ENCODE measurements around the gene INPP5D.
"Not testable (repeated sequence)": the region's sequence is repeated elsewhere in the genome, so short reads cannot be mapped to it uniquely, and the experiment has no call there.

The INPP5D gene

DNA sequence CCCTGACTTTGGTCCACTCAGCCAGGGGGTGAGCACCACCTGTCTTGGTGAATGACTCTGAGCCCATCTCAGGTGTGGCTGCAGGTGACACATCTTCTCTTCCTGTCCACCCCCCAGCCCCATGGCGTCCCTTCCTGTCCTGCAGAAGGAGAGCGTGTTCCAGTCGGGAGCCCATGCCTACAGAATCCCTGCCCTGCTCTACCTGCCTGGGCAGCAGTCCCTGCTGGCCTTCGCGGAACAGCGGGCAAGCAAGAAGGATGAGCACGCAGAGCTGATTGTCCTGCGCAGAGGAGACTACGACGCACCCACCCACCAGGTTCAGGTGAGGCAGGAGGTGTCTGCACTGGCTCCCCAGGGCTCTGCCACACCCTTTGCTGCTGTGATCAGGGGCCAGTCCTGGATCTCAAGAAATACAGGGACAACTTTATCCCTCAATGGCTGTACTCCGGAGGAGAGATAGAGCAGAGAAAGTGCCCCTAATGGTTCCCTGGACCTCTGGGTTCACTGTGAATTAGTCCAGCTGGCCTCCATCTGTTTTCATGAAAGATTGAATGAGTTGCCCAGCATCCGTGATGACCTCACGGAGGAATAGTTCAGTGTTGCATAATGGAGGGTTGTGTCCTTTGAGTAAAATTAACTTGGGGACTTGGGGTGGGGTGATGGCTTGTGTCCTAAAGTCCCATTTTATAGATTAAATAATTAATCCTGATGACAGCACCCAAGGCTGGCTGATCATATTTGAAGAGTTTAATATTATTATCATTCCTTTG, 27.4 kb upstream of the INPP5D start, which contains the start of gene NEU2:
TSS of gene NEU2 (plus strand) at position 122 of the 770 bp plus-strand sequence. CDS start at position 122, 0 bp downstream.
- DNase-seq: no peak

DNA sequence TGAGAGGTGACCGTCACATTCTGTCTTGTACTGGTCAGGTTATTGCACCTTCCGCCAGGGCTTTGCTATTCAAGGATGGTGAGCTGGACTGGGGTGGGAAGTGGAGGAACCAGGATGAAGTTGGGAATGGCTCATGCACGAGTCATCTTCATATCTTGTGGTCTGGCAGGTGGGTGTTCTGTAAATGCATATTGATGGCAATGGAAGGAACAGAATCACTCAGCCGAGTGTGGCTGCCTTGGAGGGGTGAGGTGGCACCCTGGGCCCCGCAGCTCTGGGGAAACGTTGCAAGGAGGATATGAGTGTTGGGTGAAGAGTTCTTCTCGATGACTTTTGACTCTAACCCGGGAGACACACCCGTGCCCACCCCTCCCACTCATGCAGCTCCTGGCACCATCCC, 26.5 kb upstream of the INPP5D start:
- no peak for DNase-seq

- no peak for DNase-seq
These were observed 25.9 kb upstream of the INPP5D start for GRCh38 chr2:233034091-233034882.

DNA sequence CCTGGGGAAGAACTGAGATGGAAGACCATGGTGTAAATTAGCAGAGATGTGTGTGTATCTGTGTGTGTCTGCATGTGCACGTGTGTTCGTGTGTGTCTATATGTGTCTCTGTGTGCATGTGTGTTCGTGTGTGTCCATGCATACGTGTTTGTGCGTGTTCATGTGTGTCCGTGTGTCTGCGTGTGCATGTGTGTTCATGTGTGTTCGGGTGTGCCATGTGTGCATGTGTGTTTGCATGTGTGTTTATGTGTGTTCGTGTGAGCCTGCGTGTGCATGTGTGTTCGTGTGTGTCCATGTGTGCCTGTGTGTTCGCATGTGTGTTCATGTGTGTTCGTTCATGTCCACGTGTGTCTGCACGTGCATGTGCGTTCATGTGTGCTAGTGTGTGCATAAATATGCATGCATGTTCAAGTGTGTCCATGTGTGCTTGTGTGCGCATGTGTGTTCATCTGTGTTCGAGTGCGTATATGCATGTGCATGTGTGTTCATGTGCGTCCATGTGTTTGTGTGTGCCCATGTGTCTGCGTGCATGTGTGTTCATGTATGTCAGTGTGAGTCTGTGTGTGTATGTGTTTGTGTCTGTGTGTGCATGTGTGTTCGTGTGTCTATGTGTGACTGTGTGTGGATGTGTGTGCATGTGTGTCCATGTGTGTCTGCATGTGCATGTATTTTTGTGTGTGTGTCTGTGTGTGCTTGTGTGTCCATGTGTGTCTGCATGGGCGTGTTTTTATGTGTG, 24.5 kb upstream of the INPP5D start:
- no peak for DNase-seq

DNA sequence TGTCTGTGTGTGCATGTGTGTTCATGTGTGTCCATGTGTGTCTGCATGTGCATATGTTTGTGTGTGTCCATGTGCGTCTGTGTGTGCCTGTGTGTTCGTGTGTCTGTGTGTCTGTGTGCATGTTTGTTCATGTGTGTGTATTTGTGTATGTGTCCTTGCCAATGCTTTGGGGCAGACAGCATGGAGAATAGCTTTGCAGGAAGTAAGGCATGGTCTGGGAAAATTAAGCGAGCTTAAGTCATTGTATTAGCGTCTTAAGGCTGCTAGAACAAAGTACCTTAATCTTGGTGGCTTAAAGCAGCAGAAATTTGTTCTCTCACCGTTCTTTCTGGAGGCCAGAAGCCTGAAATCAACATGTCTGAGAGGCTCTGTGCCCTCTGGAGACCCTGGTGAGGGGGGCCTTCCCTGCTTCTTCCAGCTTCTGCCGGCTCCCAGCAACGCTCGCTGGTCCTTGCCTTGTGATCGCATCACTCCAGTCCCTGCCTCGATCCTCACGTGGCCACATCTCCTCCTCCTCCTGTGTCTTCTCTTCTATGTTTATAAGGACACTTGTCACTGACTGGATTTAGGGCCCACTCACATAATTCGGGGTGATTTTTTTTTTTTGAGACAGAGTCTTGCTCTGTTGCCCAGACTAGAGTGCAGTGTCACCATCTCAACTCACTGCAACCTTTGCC, 23.8 kb upstream of the INPP5D start:
- DNase-seq: no peak

DNA sequence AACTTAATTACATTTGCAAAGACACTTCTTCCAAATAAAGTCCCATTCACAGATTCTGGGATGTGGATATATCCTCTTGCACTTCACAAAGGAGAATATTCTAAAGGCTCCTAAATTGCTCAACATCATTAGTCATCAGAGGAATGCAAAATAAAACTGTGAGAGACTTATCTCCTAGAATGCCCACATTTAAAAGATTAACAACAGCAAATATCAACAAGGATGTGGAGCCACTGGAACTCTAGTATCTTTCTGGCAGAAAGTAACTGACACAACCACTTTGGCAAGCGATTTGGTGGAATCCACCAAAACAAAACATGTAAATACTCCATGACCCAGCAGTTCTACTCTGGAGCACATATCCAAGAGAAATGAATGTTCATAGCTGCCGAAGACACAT, 23.1 kb upstream of the INPP5D start:
- DNase-seq: no peak

- DNase-seq: no peak
These were observed 20.8 kb upstream of the INPP5D start for GRCh38 chr2:233039212-233039845.

DNA sequence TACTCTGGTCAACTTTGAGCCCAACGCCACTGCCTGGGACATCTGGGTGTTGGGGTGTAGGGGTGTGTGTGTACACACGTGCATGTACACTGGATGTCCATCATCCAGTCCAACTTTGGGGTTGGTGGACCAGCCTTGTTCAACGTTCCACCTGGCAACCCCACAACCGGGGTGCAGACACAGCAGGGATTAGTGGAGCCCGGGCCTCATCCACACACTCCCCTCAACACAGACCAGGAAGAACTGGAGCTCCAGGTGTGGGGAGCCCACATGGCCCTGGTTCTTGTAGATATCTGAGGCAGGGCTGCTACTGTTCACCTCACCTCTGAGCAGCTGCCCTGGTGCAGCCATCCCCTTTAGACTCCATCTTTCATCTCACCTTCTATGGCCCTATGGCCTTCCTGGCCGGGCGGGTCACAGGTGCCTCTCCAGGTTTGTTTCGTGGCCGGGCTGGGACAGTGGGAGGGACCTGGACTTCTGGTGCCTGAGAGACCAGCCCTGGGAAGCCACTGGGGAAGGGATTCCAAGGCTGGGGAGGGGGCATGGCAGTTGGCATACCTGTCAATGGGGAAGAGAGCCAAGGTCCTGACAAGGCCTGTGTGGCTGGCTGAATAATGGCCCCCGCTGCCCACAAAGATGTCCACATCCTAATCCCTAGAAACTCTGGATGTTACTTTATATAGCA, 20.2 kb upstream of the INPP5D start:
- no peak for DNase-seq

GRCh38 chr2:233040571-233040970, 19.6 kb upstream of the INPP5D start:
- no peak for DNase-seq

GRCh38 chr2:233041722-233042323, 18.3 kb upstream of the INPP5D start:
- no peak for DNase-seq

DNA sequence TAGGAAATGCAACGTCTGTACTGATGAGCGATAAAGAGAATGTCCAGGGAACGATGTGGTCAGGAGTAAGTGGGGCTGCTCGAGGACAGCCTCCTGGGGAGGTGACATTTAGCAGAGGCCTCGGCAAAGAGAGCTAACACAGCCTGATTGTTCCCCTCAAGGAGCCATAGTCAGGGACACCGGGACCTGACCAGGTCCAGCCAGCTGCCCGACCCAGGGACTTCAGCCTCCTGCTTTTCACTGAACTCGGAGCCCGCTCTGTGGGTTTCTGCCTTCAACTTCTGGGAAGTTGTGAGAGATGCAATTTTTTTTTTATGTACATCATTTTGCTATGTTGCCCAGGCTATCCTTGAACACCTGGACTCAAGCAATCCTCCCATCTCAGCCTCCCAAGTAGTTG, 17.6 kb upstream of the INPP5D start:
- no peak for DNase-seq

- DNase-seq: no peak
These were observed 15.1 kb upstream of the INPP5D start for GRCh38 chr2:233044974-233045605.

GRCh38 chr2:233047206-233047605, 12.9 kb upstream of the INPP5D start:
- DNase-seq: no peak

- no peak for DNase-seq
These were observed 12.5 kb upstream of the INPP5D start for GRCh38 chr2:233047667-233048066.

- DNase-seq: no peak
These were observed 11.5 kb upstream of the INPP5D start for GRCh38 chr2:233048569-233049193.

GRCh38 chr2:233049194-233049761, 10.9 kb upstream of the INPP5D start:
- no peak for DNase-seq

DNA sequence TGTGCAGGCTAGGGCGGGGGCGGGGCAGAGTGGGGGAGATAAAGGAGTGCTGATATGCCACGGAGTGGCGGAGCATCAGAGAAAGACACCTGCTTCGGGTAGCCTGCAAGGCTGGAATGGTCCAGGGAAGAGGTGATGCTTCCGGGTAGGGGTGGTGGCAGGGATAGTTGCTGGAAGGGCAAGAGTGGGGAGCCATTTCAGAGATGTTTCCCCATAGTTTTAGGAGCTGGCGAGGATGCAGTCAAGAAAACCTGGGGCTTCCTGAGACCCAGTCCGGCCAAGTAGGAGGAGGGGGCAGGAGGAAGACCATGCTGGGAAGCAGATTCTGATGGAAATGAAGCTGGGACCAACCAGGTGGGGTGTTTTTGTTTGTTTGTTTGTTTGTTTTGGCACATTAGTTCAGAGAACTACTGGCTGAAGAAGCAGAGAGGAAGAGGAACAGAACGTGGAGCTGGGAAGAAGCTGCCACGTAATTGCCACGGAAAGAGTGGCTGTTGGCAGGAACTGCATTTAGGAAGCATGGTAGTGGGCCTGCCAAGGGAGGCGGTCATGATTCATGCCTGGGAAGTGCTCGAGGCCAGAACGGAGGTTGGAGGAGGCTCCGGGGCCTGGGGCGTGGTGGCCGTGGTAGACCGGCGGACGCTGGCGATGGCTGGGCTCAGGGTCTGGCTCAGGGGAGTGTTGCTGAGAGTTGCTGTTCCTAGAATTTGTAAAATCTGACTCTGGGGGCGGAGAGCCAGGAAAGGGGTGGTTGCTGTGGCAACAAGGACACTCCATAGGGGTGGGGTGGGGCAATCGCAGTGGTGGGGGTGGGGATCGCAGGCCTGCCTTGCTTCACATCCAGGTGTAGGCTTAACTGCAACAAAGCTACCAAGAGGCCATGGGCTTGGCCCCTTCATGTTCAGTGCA, 8.6 kb upstream of the INPP5D start:
- DNase-seq: no peak

DNA sequence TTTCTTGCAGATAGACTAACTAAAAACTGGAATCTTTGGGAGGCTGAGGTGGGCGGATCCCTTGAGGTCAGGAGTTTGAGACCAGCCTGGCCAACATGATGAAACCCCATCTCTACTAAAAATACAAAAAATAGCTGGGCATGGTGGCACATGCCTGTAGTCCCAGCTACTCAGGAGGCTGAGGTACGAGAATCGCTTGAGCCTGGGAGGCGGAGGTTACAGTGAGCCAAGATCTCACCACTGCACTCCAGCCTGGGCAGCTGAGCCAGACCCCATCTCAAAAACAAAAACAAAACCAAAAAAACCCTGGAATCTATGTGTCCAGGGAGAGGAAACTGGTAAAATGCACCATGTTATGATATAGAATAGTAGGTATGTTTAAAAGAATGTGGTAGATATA, 7.6 kb upstream of the INPP5D start:
- not testable (repeated sequence) for DNase-seq

All from NCI-H1436 treated with DMSO at 0.1 percent for 48 hours (cell line).